Sciatic nerve (tissue), 2 donors: Measurements from ENCODE around the gene KASH5. TPM values are rescaled to one million over a fixed set of nuclear protein-coding genes. Genes with fewer than 3 reads are reported as not detected.

Source experiments
- ATAC-seq: fragments of 200-7000 bp; cut with Tn5 transposase; one replicate; pipeline ENCODE4 v1.9.1; 2020; ENCODE audit warnings: mild to moderate bottlenecking, moderate library complexity
- DNase-seq: peaks from one replicate; pipeline ENCODE4 v3.0.0-alpha.2; 2020; ENCODE audit warnings: low spot score
- intact Hi-C: fragments of 100-400 bp; cut with DNase I; formaldehyde crosslinking; loops from one replicate; pipeline ENCODE4 v1.14.2; 2022
- total RNA-seq: library from RNA; stranded (reverse); fragmentation: NEBNext Ultra II Directional; extraction: Animal tissue kit (Norgen Biotek cat#: 25700); gene quantifications from one replicate; pipeline ENCODE4 v1.2.1, GENCODE V29; 2021
- donor health status: DM: no; HTN: no; CAD: no.
- donor health status: DM: no; HTN: no; CAD: no.

KASH5 gene
- total RNA-seq, 1 donor from 2014 or later, result not detected

GRCh38 chr19:49414256-49414655, 26.2 kb downstream of the KASH5 start:
- ATAC-seq, result no peak
- intact Hi-C loops, result no loop called here

GRCh38 chr19:49415102-49415809, 27.2 kb downstream of the KASH5 start:
- DNase-seq (no peak), ATAC-seq (peak; percentile 43)
- intact Hi-C loops, result no loop called here

More at GRCh38 chr19:49414256-49414655, 26.2 kb downstream of the KASH5 start:
- no peak for DNase-seq

GRCh38 chr19:49415810-49416200, 27.8 kb downstream of the KASH5 start:
- intact Hi-C loops, result no loop called here
- ATAC-seq (no peak), DNase-seq (no peak)

- ATAC-seq (no peak), DNase-seq (no peak)
- intact Hi-C loops, result no loop called here
These were observed 29.0 kb downstream of the KASH5 start for GRCh38 chr19:49417088-49417487.

GRCh38 chr19:49418511-49418910, 30.5 kb downstream of the KASH5 start:
- DNase-seq, result no peak
- intact Hi-C loops, result no loop called here
- ATAC-seq, result no peak

GRCh38 chr19:49419173-49419572, 31.1 kb downstream of the KASH5 start:
- ATAC-seq (no peak), DNase-seq (no peak)
- intact Hi-C loops, result no loop called here

GRCh38 chr19:49420227-49420626, 32.2 kb downstream of the KASH5 start:
- no peak for DNase-seq
- no peak for ATAC-seq
- intact Hi-C loops, result no loop called here

- DNase-seq (peak; percentile 77), ATAC-seq (peak; percentile 80)
- intact Hi-C loops, result no loop called here
These were observed 33.2 kb downstream of the KASH5 start for GRCh38 chr19:49421039-49421877.

- ATAC-seq (no peak), DNase-seq (no peak)
- intact Hi-C loops, result no loop called here
These were observed 33.8 kb downstream of the KASH5 start for GRCh38 chr19:49421878-49422202.

- intact Hi-C loops, result no loop called here
- DNase-seq (no peak), ATAC-seq (no peak)
These were observed 34.5 kb downstream of the KASH5 start for GRCh38 chr19:49422407-49423070.

GRCh38 chr19:49423071-49423984, 35.3 kb downstream of the KASH5 start, which contains the start of gene PTH2:
Gene PTH2 (minus strand): TSS chr19:49423441. CDS start chr19:49423339, 102 bp downstream.
- intact Hi-C loops, result no loop called here
- ATAC-seq (no peak), DNase-seq (no peak)

- intact Hi-C loops, result no loop called here
- no peak for ATAC-seq
- DNase-seq, result no peak
These were observed 35.9 kb downstream of the KASH5 start for GRCh38 chr19:49423985-49424303.

- intact Hi-C loops, result no loop called here
- DNase-seq (no peak), ATAC-seq (no peak)
These were observed 37.1 kb downstream of the KASH5 start, which contains the start of gene GFY for GRCh38 chr19:49425178-49425577. Gene GFY (plus strand): TSS chr19:49425388. CDS start chr19:49426431, 1,043 bp downstream.

- ATAC-seq (no peak), DNase-seq (no peak)
- intact Hi-C loops, result no loop called here
These were observed 38.0 kb downstream of the KASH5 start for GRCh38 chr19:49425922-49426592.

- ATAC-seq, result no peak
- DNase-seq, result no peak
- intact Hi-C loops, result no loop called here
These were observed 39.3 kb downstream of the KASH5 start for GRCh38 chr19:49427339-49427738.

GRCh38 chr19:49427855-49428546, 40.0 kb downstream of the KASH5 start:
- intact Hi-C loops, result no loop called here
- ATAC-seq, result no peak
- no peak for DNase-seq

GRCh38 chr19:49428547-49429451, 40.8 kb downstream of the KASH5 start:
- intact Hi-C loops, result no loop called here
- no peak for DNase-seq
- ATAC-seq, result no peak
